GM13976 (cell line): ENCODE measurements around the gene ALLC.

Source experiments
- DNase-seq: peaks from one replicate; pipeline ENCODE4 v3.0.0; 2012; ENCODE audit warnings: low spot score
- in situ Hi-C: fragments of 300-500 bp; cut with MboI; formaldehyde crosslinking; loops from one replicate; pipeline ENCODE4 v1.12.0; 2022; ENCODE audit warnings: low sequenced_read_pairs, mixed read lengths, inconsistent platforms; ENCODE audit not compliant: unreplicated experiment
- TF ChIP-seq, protein P1 (sequence below): IDR thresholded peaks from 2 replicates; pipeline ENCODE4 v1.5.1; 2012; ENCODE audit warnings: borderline replicate concordance, mild to moderate bottlenecking; ENCODE audit not compliant: insufficient read depth; ENCODE audit errors: extremely low read depth, missing control alignments, control extremely low read depth

The ALLC gene

DNA sequence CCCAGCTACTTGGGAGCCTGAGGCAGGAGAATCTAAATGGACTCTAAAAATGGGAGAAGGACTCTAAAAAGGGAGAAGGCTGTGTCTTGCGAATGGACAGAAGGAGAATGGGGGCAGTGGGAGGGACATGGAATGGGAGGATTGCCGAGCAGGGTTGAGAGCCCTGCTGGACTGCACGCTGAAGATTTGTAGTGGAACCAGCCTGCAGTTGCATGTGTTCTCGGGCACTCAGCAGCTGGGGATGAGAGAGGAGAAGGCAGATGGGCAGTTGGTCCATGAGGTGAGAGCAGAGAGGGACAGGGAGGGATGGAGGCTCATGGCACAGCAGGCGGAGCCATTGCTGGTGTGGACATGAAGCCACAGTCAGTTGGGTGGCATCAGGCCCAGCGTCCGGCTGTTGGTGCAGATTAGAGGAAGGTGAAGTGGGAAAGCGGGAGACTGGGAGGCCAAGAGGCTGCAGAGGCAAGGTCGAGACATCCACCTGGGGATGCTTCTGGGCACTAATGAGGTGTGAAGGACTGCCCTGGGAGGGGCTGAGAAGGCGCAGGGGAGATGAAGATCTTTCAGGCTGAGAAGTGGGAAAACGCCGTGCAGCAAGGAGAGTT, 86.1 kb downstream of the ALLC start:
- TF ChIP-seq, protein P1, sequence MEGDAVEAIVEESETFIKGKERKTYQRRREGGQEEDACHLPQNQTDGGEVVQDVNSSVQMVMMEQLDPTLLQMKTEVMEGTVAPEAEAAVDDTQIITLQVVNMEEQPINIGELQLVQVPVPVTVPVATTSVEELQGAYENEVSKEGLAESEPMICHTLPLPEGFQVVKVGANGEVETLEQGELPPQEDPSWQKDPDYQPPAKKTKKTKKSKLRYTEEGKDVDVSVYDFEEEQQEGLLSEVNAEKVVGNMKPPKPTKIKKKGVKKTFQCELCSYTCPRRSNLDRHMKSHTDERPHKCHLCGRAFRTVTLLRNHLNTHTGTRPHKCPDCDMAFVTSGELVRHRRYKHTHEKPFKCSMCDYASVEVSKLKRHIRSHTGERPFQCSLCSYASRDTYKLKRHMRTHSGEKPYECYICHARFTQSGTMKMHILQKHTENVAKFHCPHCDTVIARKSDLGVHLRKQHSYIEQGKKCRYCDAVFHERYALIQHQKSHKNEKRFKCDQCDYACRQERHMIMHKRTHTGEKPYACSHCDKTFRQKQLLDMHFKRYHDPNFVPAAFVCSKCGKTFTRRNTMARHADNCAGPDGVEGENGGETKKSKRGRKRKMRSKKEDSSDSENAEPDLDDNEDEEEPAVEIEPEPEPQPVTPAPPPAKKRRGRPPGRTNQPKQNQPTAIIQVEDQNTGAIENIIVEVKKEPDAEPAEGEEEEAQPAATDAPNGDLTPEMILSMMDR = no peak
- in situ Hi-C loops = no loop called here
- no peak for DNase-seq

DNA sequence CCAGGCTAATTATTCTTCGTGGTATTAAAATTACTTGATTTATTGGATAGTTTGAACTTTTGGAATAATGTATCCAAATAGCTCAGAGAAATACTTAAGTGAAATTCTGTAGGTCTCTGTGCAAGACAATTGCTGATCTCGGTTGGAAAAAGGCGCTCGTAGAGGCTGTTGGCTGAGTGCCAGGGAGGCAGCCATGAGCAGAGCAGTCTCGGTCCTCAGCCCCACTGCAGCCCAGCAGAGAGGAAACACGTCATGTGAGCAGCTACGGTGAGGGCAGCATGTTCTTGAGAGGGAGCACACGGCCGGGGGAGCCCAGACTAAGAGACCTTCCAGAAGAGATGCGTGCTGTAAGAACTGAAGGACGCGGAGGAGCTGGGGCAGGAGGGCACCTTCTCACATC, 87.9 kb downstream of the ALLC start:
- no peak for DNase-seq
- in situ Hi-C loops = no loop called here
- TF ChIP-seq, protein P1 = no peak

DNA sequence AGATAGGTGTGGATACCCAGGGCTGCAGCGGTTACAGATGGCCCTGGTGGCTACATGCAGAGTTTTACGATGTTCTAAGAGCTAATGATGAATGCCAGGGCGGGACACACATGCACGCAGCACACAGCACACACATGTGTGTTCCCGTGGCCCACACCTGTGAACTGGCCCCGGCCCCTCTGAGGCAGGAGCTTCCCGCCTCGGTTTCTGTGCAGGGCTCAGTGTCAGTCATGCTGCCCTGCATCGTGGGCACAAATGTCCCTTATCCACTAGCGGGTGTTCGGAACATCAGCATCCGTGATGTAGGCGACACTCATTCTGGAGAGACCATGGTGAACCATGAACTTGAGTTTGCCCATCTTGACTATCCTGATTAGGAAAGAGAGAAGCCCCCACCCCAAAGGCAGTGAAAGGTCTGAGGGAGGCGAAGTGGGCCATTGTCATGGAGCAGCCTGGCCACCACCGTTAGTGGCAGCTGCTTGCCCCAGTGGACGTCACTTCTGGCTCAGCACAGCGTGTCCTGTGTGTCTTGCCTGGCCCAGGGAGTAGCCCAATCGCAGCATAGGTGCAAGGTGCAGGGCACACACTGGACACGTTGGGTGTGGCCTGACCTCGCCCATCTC, 89.1 kb downstream of the ALLC start:
- in situ Hi-C loops = no loop called here
- TF ChIP-seq, protein P1 = no peak
- no peak for DNase-seq

DNA sequence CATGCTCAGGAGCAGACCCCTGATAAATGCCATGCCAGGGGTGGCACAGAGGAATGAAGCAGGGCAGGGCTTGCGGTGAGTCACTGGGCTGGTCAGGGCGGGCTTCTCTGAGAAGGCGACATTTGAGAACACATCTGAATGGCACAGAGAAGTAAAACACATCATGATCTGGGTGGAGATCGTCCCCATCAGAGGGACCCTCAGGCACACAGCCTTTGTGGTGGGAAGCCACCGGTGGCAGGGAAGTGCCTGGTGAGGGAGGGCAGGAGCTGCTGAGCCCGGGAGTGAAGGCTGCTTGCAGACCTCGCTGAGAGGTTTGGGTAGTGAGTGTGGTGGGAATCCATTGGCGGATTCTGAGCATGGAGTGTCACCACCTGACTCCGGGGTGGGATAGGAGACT, 89.8 kb downstream of the ALLC start:
- no peak for DNase-seq
- in situ Hi-C loops = no loop called here
- TF ChIP-seq, protein P1 = no peak

DNA sequence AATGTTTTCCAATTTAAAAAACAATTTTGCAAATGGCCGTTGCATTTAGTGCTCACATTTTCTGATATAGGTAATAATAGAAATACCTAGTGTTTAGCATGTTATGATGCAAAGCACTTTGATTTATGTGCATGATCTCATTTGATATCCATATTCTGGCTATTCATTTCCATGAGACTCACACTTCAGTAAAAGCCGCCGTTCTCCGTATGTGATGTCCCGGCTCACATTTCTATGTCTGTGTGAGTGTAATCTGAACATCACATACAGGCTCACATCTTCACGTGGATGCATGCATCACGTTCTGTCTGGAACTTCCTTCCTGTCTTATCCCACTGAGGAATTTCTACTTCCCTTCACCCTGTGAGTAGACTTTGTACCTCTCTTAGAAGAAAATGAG, 91.2 kb downstream of the ALLC start:
- in situ Hi-C loops = no loop called here
- DNase-seq = no peak
- TF ChIP-seq, protein P1 = no peak

DNA sequence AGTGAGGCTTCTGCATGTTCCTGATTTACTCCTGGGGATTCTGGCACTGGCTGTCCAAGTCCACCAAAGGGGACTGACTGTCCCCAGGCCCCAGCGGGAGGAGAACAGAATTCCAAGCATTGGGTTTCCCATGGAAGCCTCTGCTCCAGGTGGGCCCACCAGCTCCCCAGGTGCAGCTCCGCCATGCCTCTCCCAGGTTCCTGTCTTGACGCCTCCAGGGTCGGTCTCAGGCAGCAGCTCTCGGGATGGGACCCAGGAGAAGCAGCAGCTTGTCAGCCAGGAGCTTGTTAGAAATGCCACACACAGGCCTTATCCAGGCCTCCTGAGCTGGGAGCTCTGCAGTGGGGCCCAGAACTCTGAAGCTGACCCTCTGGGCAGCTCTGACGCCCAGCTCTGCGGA, 93.3 kb downstream of the ALLC start:
- no peak for DNase-seq
- TF ChIP-seq, protein P1 = no peak
- in situ Hi-C loops = no loop called here
